IgD-negative memory B cell (primary cell): Measurements from ENCODE around the gene ZBTB44. TPM values are rescaled to one million over a fixed set of nuclear protein-coding genes. Genes with fewer than 3 reads are reported as not detected.

Source experiments
- H3K27ac Mint-ChIP-seq, 3 donors: one replicate each; pipeline ENCODE4 v1.8.0; 2020 to 2022; ENCODE audit warnings: mild to moderate bottlenecking in 3 of 3, mixed read lengths in 3 of 3, moderate library complexity in 1 of 3
- H3K27me3 Mint-ChIP-seq: one replicate; pipeline ENCODE4 v1.8.0; 2021; ENCODE audit warnings: mixed read lengths
- H3K36me3 Mint-ChIP-seq: one replicate; pipeline ENCODE4 v1.8.0; 2020; ENCODE audit warnings: mild to moderate bottlenecking, mixed read lengths
- H3K4me1 Mint-ChIP-seq, 3 donors: one replicate each; pipeline ENCODE4 v1.8.0; 2020 to 2022; ENCODE audit warnings: mixed read lengths in 3 of 3, mild to moderate bottlenecking in 1 of 3
- H3K4me3 Mint-ChIP-seq, 4 donors: one replicate each; pipeline ENCODE4 v1.8.0; 2020 to 2022; ENCODE audit warnings: mild to moderate bottlenecking in 4 of 4, mixed read lengths in 4 of 4, moderate library complexity in 3 of 4
- H3K9me3 Mint-ChIP-seq, 3 donors: one replicate each; pipeline ENCODE4 v1.8.0; 2020 to 2021; ENCODE audit warnings: mixed read lengths in 3 of 3, mild to moderate bottlenecking in 1 of 3
- polyA plus RNA-seq: library from polyadenylated mRNA; unstranded; fragments of 300-500 nt; fragmentation: Illumina TruSeq; gene quantifications from one replicate; pipeline ENCODE4 v1.2.3, GENCODE V29; 2021

Gene ZBTB44
- polyA plus RNA-seq, 1 donor from 2014 or later: 5.8 TPM

DNA sequence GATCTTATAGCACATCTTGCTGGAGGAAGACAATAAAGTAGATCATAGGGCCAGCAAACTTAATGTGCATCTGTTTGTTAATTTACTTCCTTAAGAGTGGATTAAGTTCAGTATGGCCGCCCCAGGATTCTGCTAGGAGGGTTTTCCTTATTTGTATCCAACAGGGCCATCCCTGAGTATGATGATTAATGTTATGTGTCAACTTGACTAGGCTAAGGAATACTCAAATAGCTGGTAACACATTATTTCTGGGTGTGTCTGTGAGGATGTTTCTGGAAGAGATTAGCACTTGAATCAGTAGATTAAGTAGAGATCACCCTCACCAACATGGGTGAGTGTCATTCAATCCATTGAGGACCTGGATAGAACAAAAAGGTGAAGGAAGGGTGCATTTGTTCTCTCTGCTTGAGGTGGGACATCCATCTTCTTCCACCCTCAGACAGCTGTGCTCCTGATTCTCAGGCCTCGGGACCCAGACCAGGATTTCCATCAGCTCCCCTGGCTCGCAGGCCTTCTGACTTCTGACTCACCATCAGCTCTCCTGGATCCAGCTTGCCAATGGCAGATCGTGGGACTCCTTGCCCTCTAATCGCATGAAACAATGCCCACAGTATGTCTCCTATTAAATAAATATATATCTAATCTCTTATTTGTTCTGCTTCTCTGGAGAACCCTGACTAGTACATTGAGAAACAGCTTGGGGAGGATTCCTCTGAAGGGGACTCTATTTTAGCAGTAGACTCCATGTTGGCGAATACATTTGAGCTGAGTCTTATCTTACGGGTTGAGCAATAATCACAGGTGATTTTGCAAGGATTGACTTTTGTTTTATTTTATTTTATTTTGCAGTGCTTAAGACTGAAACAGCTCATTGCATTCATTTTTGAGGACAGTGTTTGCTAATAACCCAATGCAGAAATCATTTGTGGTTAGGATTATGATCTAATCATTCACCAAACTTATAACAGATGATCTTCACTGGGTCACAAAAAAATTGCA lies 9.0 kb upstream of the ZBTB44 start:
- Mint-ChIP-seq H3K27ac (no peak overlapping the region), H3K27me3 (peaks cover 2% of the 10 kb centered on the region), H3K4me1 (no peaks in the 10 kb centered on the region), H3K9me3 (peaks cover 4 to 7% (median 5%) of the 10 kb centered on the region in 3 donors), H3K36me3 (peaks cover 8% of the 10 kb centered on the region), H3K4me3 (no peak overlapping the region)

DNA sequence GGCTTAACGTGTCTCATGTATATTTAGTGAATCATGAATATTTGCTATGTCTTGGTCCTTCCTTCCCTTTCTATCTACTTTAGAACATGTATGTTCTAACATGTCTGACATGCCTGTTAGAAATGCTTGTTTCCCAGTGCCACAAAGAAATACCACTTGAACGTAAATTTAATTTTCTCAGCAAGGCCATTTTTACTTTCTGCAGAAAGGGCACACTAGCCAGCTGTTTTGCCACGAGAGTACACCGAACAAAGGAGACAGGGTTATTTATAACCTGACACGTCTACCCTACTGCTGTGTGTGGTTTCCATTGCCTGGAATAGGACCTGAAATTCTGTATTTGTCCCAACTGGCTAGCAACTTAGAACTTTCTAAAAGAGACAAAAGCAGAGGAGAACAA lies 7.4 kb upstream of the ZBTB44 start:
- Mint-ChIP-seq H3K4me3 (no peak overlapping the region), H3K27ac (no peak overlapping the region)

DNA sequence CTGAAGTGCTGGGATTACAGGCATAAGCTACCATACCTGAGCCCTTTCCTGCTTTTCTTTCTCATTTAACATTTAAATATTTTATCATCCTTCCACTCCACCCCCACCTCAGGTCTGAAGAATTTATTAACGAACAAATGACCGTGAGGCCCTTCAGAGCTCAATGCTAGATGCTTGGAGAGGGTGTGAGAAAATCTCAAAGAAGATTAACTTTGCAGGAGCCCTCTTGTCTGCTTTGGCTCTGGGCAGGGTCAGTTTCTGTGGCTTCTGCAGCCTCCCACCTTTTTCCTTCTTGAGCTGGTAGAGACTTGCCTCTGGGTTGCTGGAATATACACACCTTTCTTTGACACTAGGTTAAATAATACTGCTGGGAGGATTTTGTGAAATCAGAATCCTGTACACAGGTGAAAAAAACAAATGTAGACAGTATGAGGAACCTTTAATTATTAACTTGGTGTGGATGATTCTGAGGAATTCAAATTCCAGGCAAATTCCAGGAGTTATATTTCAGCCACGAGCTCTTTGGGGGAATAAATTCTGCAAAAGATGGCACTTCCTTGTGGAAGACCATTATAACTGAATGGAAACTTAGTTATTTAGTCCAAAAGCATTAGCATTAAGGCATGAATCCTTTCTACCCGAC lies 3.4 kb upstream of the ZBTB44 start:
- Mint-ChIP-seq H3K4me3 (peak overlapping the region in 1 of 4 donors; percentile 42), H3K27ac (peak overlapping the region in 1 of 3 donors; percentile 53), H3K9me3 (peaks cover 0 to 6% (median 3%) of the 10 kb centered on the region in 3 donors), H3K27me3 (peaks cover 3% of the 10 kb centered on the region), H3K36me3 (peaks cover under 1% of the 10 kb centered on the region), H3K4me1 (peaks cover 6 to 12% (median 9%) of the 10 kb centered on the region in 3 donors)

More for the DNA sequence above, 7.4 kb upstream of the ZBTB44 start:
- no peaks in the 10 kb centered on the region for H3K4me1 Mint-ChIP-seq
- peaks cover 8% of the 10 kb centered on the region for H3K36me3 Mint-ChIP-seq
- peaks cover 0 to 7% (median 4%) of the 10 kb centered on the region in 3 donors for H3K9me3 Mint-ChIP-seq
- H3K27me3 Mint-ChIP-seq: peaks cover 3% of the 10 kb centered on the region

DNA sequence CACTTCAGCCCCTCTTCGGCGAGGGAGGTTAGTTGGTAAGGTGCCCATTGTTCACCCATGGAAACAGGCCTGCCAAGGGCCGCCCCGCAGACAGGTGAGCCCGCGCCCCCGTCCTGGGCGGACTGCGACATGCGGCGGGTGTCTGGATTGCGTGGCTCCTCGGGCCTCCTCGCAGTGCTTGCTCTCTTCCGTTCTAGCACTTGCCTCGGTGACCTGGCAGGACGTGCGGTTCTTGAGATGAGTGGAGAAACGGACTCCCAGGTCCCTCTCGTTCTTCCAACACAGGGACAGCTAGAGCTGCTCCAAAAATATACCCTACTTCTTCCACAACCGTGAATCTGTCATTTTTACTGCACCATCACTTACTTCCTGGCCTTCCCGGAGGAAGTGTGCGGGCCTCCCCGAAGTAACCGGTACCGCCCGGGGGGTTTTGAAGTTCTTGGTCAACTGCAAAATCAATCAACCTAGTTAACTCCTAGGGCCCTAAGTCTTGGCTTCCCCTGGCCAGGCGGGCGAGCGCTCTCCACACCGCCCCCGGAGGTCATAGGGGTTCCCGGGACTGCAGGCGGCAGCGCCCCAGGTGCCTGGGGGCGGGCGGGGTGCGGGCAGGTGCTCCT lies 745 bp upstream of the ZBTB44 start:
- Mint-ChIP-seq H3K27ac (peak overlapping the region; percentile 70 to 96 (median 96)), H3K27me3 (peaks cover 3% of the 10 kb centered on the region), H3K9me3 (no peaks in the 10 kb centered on the region), H3K36me3 (no peaks in the 10 kb centered on the region), H3K4me1 (peaks cover 21 to 26% (median 22%) of the 10 kb centered on the region in 3 donors), H3K4me3 (peak overlapping the region; percentile 74 to 97 (median 90))

DNA sequence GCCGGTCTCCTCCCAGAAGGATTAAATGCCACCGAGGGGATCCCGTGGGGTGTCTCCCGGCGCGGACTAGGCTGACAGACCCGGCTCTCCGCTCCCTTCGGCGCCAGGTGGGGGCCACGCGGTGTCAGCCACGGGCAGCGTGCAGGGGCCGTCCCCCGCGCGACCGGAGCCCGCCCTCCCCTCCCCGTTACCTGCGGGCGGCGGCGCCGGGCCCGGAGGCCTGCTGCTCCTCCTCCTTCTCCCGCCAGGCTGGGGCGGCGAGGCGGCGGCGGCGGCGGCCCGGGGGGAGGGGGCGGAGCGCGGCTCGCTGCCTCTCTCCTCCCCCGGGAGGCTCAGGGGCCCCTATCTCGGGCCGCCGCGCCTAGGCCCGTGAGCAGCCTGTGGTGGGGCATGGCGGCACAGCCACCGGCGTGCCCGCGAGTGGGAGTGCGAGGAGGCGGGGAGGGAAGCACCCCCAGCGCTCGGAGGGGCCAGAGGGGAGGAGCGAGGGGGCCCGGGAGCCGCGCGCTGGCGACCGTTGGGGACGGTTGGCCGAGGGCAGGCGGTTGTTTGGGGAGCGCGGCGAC lies 450 bp downstream of the ZBTB44 start:
- no peaks in the 10 kb centered on the region for H3K36me3 Mint-ChIP-seq
- H3K9me3 Mint-ChIP-seq: no peaks in the 10 kb centered on the region
- H3K4me1 Mint-ChIP-seq: peaks cover 24 to 26% (median 24%) of the 10 kb centered on the region in 3 donors
- peaks cover 3% of the 10 kb centered on the region for H3K27me3 Mint-ChIP-seq
- H3K4me3 Mint-ChIP-seq: peak overlapping the region; percentile 90 to 97 (median 94)
- peak overlapping the region; percentile 70 to 96 (median 94) for H3K27ac Mint-ChIP-seq

DNA sequence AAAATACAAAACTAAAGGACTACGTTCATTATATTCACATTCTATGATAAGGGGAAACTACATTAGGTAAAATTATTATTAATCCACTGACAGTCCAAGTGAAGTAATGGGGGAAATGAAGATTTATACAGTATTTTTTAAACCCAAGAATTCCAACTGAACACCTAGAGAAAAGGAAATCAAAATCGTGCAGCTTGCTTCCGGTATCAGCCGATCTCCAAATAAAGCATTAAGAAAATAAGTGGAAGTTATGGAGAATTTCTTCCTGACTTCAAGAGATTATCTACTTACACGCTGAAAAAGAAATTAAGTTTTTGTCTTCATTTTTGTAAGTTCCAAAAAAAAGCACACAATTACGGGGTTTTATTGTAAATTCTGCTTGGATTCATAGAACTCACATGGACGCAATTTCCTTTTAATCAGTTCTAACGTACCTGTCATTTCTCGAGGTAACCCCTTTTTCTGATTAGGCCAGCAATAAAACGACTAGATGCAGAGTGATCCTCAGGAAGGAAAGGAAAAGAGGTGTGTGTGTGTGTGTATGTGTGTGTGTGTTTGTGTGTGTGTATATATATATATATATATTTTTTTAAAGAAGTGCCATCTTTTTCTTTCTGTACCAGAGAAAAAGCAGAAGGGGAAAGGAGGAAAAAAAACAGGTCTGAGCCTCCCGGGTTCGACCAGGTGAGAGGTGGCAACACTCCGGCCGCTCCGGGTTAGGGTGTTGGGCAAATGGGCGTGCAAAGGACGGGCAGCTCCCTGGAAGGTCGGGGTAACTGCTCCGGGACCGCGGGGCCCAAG lies 1.1 kb downstream of the ZBTB44 start:
- Mint-ChIP-seq H3K27ac (peak overlapping the region; percentile 70 to 95 (median 94)), H3K36me3 (no peaks in the 10 kb centered on the region), H3K4me1 (peaks cover 26 to 31% (median 31%) of the 10 kb centered on the region in 3 donors), H3K4me3 (peak overlapping the region; percentile 90 to 97 (median 94)), H3K9me3 (no peaks in the 10 kb centered on the region), H3K27me3 (no peaks in the 10 kb centered on the region)

DNA sequence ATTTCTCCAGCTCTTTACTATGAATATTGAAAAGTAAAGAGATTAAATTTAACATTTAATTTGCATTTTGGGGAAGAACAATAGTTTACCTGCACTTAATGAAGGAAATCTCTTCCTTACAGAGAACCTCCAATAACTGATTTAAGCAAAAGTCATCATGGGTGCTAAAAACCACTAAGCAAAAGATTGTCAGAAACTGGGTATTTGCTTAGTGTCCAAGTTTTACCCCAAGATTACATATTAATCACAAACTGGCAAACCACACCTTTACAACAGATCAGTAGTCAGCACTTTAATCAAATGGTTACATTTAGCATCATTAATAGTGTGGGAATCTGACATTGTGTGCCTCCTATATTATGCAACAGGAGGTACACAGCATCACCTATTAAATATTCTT lies 2.7 kb downstream of the ZBTB44 start:
- Mint-ChIP-seq H3K9me3 (no peaks in the 10 kb centered on the region), H3K27ac (peak overlapping the region in 2 of 3 donors; percentile 5 to 70), H3K4me3 (peak overlapping the region in 1 of 4 donors; percentile 94), H3K27me3 (no peaks in the 10 kb centered on the region), H3K36me3 (peaks cover 4% of the 10 kb centered on the region), H3K4me1 (peaks cover 29 to 39% (median 38%) of the 10 kb centered on the region in 3 donors)

DNA sequence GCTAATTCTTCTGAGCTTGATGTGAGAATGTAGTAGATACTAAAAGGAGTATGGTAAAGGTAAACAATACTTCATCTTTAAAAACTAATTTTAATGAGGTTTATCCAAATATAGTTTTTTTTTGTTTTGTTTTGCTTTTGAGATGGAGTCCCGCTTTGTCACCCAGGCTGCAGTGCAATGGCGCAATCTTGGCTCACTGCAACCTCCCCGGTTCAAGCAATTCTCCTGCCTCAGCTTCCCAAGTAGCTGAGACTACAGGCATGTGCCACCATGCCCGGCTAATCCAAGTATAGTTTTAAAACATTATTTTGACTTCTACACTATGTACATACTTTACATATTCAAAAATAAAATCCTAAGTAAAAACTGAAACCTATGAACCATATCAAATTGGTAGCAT lies 4.1 kb downstream of the ZBTB44 start:
- H3K4me3 Mint-ChIP-seq: peak overlapping the region in 1 of 4 donors; percentile 94
- peaks cover 27 to 42% (median 39%) of the 10 kb centered on the region in 3 donors for H3K4me1 Mint-ChIP-seq
- peaks cover 9% of the 10 kb centered on the region for H3K36me3 Mint-ChIP-seq
- H3K27me3 Mint-ChIP-seq: no peaks in the 10 kb centered on the region
- H3K9me3 Mint-ChIP-seq: no peaks in the 10 kb centered on the region
- peak overlapping the region in 1 of 3 donors; percentile 63 for H3K27ac Mint-ChIP-seq

DNA sequence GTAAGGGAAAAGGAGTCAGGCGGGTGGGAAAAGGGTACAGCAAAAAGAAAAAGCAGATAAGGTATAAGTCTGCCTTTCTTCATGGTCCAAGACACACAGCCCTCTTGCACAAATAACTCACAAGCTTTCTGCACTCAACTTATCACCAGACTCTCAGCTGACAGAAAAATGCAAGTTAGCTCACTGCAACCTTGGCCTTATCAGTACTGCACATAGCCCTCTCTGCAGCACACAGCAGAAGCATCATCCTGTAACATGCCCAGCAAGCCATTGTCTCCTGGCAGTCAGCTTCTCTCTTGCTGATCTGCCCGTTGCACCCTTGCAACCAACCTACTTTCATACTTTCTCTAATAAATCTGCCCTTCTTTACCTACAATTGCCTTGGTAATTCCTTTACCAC lies 5.8 kb downstream of the ZBTB44 start:
- no peaks in the 10 kb centered on the region for H3K27me3 Mint-ChIP-seq
- H3K9me3 Mint-ChIP-seq: peaks cover 0 to 5% (median 0%) of the 10 kb centered on the region in 3 donors
- peaks cover 14% of the 10 kb centered on the region for H3K36me3 Mint-ChIP-seq
- H3K27ac Mint-ChIP-seq: no peak overlapping the region
- peaks cover 33 to 51% (median 42%) of the 10 kb centered on the region in 3 donors for H3K4me1 Mint-ChIP-seq
- peak overlapping the region in 1 of 4 donors; percentile 22 for H3K4me3 Mint-ChIP-seq

DNA sequence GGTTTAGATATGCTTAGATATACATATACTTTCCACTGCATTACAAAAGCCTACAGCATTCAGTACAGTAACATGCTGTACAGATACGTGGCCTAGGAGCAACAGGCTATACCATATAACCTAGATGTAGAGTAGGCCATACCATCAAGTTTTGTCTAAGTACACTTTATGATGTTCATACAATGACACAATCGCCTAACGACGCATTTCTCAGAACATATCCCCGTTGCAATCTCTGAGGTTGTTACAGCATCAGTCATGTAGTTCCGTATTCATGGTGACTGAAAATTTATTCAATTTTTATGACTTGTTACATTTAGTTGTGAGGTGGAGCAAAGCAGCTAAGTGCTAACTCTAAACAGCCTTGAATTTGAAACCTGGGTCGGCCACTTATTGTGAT lies 6.7 kb downstream of the ZBTB44 start:
- no peak overlapping the region for H3K4me3 Mint-ChIP-seq
- H3K27ac Mint-ChIP-seq: no peak overlapping the region
- peaks cover 28 to 45% (median 35%) of the 10 kb centered on the region in 3 donors for H3K4me1 Mint-ChIP-seq
- H3K27me3 Mint-ChIP-seq: no peaks in the 10 kb centered on the region
- H3K9me3 Mint-ChIP-seq: peaks cover 0 to 5% (median 0%) of the 10 kb centered on the region in 3 donors
- H3K36me3 Mint-ChIP-seq: peaks cover 14% of the 10 kb centered on the region

DNA sequence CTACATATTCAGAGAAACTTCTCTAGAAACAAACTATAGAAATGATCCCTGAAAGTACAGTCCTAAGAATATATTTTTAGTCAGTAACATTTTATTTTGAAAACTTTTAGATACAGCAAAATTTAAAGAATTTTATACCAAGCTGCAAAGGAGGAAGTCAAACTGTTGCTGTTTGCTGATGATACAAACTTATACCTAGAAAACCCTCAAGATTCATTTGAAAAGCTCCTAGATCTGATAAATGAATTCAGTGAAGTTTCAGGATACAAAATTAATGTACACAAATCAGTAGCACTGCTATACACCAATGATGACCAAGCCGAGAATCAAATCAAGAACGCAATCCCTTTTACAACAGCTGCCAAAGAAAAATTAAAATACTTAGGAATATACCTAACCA lies 10.1 kb downstream of the ZBTB44 start:
- Mint-ChIP-seq H3K4me1 (peaks cover 31 to 56% (median 46%) of the 10 kb centered on the region in 3 donors), H3K27ac (no peak overlapping the region), H3K9me3 (peaks cover 0 to 5% (median 0%) of the 10 kb centered on the region in 3 donors), H3K4me3 (no peak overlapping the region), H3K36me3 (peaks cover 16% of the 10 kb centered on the region), H3K27me3 (no peaks in the 10 kb centered on the region)

DNA sequence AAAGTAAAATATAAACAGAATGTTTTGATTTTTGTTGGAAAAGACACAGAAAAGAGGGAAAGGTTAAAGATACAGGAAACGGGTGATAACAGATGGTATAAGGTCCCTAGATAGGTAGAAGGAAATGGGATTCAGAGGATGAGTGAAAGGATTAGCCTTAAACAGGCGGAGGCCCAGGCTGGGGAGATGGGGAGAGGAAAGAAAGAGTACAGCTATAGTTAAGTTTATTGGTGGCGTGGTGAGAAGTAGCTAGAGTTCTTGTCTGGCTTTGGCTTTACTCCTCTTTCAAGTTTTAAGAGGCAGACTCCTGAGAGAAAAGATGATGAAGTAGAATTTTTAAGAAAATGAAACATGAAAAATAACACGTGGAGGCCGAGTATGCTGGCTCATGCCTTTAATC lies 13.7 kb downstream of the ZBTB44 start:
- peak overlapping the region in 2 of 3 donors; percentile 14 to 36 for H3K27ac Mint-ChIP-seq
- peaks cover 35 to 40% (median 40%) of the 10 kb centered on the region in 3 donors for H3K4me1 Mint-ChIP-seq
- no peaks in the 10 kb centered on the region for H3K27me3 Mint-ChIP-seq
- H3K36me3 Mint-ChIP-seq: peaks cover 13% of the 10 kb centered on the region
- no peak overlapping the region for H3K4me3 Mint-ChIP-seq
- H3K9me3 Mint-ChIP-seq: peaks cover 0 to 5% (median 0%) of the 10 kb centered on the region in 3 donors

DNA sequence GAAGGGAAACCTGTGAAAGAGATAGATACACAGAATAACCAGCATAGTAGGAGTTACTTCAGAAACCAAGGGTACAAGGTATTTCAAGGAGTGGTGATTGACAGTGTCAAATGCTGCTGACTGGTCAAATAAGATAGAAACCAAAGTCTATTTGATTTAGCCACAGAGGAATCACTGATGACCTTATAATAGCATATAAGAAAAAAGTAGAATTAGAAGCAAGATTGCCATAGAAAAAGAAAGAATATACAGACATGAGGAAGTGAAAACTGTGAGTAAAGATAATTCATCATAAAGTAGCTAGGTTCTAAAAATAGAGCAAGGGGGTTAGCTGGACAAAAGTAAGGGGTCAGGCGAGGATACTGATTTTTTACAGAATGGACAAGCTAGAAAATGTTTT lies 14.2 kb downstream of the ZBTB44 start:
- Mint-ChIP-seq H3K9me3 (peaks cover 0 to 5% (median 0%) of the 10 kb centered on the region in 3 donors), H3K27ac (peak overlapping the region in 1 of 3 donors; percentile 14), H3K36me3 (peaks cover 13% of the 10 kb centered on the region), H3K4me3 (peak overlapping the region in 2 of 4 donors; percentile 38 to 43), H3K4me1 (peaks cover 32 to 40% (median 39%) of the 10 kb centered on the region in 3 donors), H3K27me3 (no peaks in the 10 kb centered on the region)
